Osteoblast (primary cell): ENCODE measurements around the gene MMP2. TPM values are rescaled to one million over a fixed set of nuclear protein-coding genes. Genes with fewer than 3 reads are reported as not detected.
A peak's percentile ranks its signal among the peaks of the same experiment; 100 is the strongest.

Source experiments
- DNase-seq: peaks from one replicate; pipeline ENCODE4 v3.0.0; 2011; ENCODE audit warnings: low spot score, mixed read lengths; ENCODE audit not compliant: insufficient read length; ENCODE audit errors: missing footprints
- H2AFZ ChIP-seq: 2 replicates; pipeline ENCODE4 v1.6.0; 2011; ENCODE audit warnings: mild to moderate bottlenecking, low read length
- H3K27ac ChIP-seq: 2 replicates; pipeline ENCODE4 v1.5.1; 2011; ENCODE audit warnings: mild to moderate bottlenecking, low read depth, low read length, moderate library complexity
- H3K27me3 ChIP-seq: 2 replicates; pipeline ENCODE4 v1.6.0; 2012; ENCODE audit warnings: mild to moderate bottlenecking, control low read depth, inconsistent platforms, low read length, moderate library complexity; ENCODE audit not compliant: insufficient read depth
- H3K36me3 ChIP-seq: 2 replicates; pipeline ENCODE4 v1.5.1; 2011; ENCODE audit warnings: mild to moderate bottlenecking, low read length, control low read depth, moderate library complexity; ENCODE audit not compliant: insufficient read depth
- H3K4me1 ChIP-seq: 2 replicates; pipeline ENCODE4 v1.5.1; 2011; ENCODE audit warnings: mild to moderate bottlenecking, low read length, control low read depth, moderate library complexity; ENCODE audit not compliant: insufficient read depth
- H3K4me2 ChIP-seq: 2 replicates; pipeline ENCODE4 v1.6.0; 2011; ENCODE audit warnings: mild to moderate bottlenecking, low read length; ENCODE audit not compliant: insufficient read depth
- H3K4me3 ChIP-seq: fragments of 200-600 bp; sonication (generic); 3 replicates; pipeline ENCODE4 v1.5.1; 2012; ENCODE audit warnings: mild to moderate bottlenecking, low read length, inconsistent platforms; ENCODE audit not compliant: insufficient read depth
- H3K79me2 ChIP-seq: 2 replicates; pipeline ENCODE4 v1.6.0; 2012; ENCODE audit warnings: mild to moderate bottlenecking, low read length, control low read depth, inconsistent platforms; ENCODE audit not compliant: insufficient read depth
- H3K9me3 ChIP-seq: 2 replicates; pipeline ENCODE4 v1.5.1; 2011; ENCODE audit warnings: low read depth, low read length, control low read depth
- H4K20me1 ChIP-seq: 2 replicates; pipeline ENCODE4 v1.6.0; 2012; ENCODE audit warnings: mild to moderate bottlenecking, low read length, control low read depth; ENCODE audit not compliant: insufficient read depth
- CTCF ChIP-seq: IDR thresholded peaks from 2 replicates; pipeline ENCODE4 v1.5.1; 2011; ENCODE audit warnings: mild to moderate bottlenecking, low read depth, low read length, moderate library complexity; ENCODE audit errors: extremely low read depth
- total RNA-seq: library from RNA; depleted of rRNA; stranded (reverse); fragments of >200 nt; gene quantifications from 2 replicates; pipeline ENCODE4 v1.2.3, GENCODE V29; 2012

The MMP2 gene
- total RNA-seq, 1 donor, result 2,094 TPM

- DNase-seq, result no peak
- no peak for TF ChIP-seq CTCF
- Histone ChIP-seq H3K4me1 (peaks cover 22% of the 10 kb centered on the region), H3K27me3 (no peaks in the 10 kb centered on the region), H3K27ac (peak overlapping the region; percentile 9), H3K9me3 (no peaks in the 10 kb centered on the region), H3K79me2 (peaks cover 21% of the 10 kb centered on the region), H3K4me2 (no peak overlapping the region), H4K20me1 (no peaks in the 10 kb centered on the region), H3K36me3 (peaks cover 79% of the 10 kb centered on the region), H3K4me3 (no peak overlapping the region), H2AFZ (no peak overlapping the region)
Observed at GRCh38 chr16:55506708-55507107, 27.7 kb downstream of the MMP2 start.

- Histone ChIP-seq H2AFZ (no peak overlapping the region), H3K4me3 (peak overlapping the region; percentile 74), H3K27me3 (no peaks in the 10 kb centered on the region), H3K4me1 (peaks cover 5% of the 10 kb centered on the region), H3K9me3 (no peaks in the 10 kb centered on the region), H4K20me1 (no peaks in the 10 kb centered on the region), H3K27ac (peak overlapping the region; percentile 62), H3K36me3 (peaks cover 74% of the 10 kb centered on the region), H3K4me2 (peak overlapping the region; percentile 79), H3K79me2 (peaks cover 16% of the 10 kb centered on the region)
- no peak for DNase-seq
- no peak for TF ChIP-seq CTCF
Observed at GRCh38 chr16:55508271-55508921, 29.4 kb downstream of the MMP2 start.

GRCh38 chr16:55508941-55509931, 30.2 kb downstream of the MMP2 start, which contains the start of gene LPCAT2:
Gene LPCAT2 (plus strand): TSS chr16:55509072. CDS start chr16:55509182, 110 bp downstream.
- peaks cover 73% of the 10 kb centered on the region for H3K36me3 ChIP-seq
- peak; percentile 92 for DNase-seq
- no peaks in the 10 kb centered on the region for H3K9me3 ChIP-seq
- peak within 1 kb of the TSS; percentile 74 for H3K4me3 ChIP-seq
- no peaks in the 10 kb centered on the region for H4K20me1 ChIP-seq
- H3K27ac ChIP-seq, result peak within 1 kb of the TSS; percentile 62
- H3K4me2 ChIP-seq, result peak within 1 kb of the TSS; percentile 79
- H3K79me2 ChIP-seq, result peaks cover 16% of the 10 kb centered on the region
- no peak within 1 kb of the TSS for H2AFZ ChIP-seq
- no peaks in the 10 kb centered on the region for H3K27me3 ChIP-seq
- no peak for TF ChIP-seq CTCF
- peaks cover 3% of the 10 kb centered on the region for H3K4me1 ChIP-seq
